ENCODE data around the gene TSGA10IP. TPM values are rescaled to one million over a fixed set of nuclear protein-coding genes. Genes with fewer than 3 reads are reported as not detected.

Gene TSGA10IP
- total RNA-seq, 2 experiments from 2014 or later = not detected

GRCh38 chr11:65918211-65919140, 26.8 kb upstream of the TSGA10IP start, which contains the start of gene C11orf68:
TSS of gene C11orf68 (minus strand) at chr11:65919062. CDS start at chr11:65919031, 31 bp downstream.
- Histone ChIP-seq H2AFZ (ENCODE audit: low read length) (peak within 1 kb of the TSS; percentile 33), H3K27ac (ENCODE audit: low read depth, low read length, poor library complexity, severe bottlenecking) (peak within 1 kb of the TSS; percentile 54), H3K36me3 (ENCODE audit: insufficient read depth, low read length) (peaks cover 8% of the 10 kb centered on the region; the same call in 1 of the 2 replicates), H3K9me2 (ENCODE audit: insufficient read depth, low read length) (no peaks in the 10 kb centered on the region), H3K79me2 (ENCODE audit: insufficient read depth, low read depth, low read length) (peaks cover 11% of the 10 kb centered on the region; the same call in 1 of the 2 replicates), H3K4me1 (ENCODE audit: insufficient read depth, low read length, poor library complexity, severe bottlenecking) (peaks cover 22% of the 10 kb centered on the region), H3K4me3 (ENCODE audit: low read depth, low read length, poor library complexity, severe bottlenecking) (peak within 1 kb of the TSS; percentile 85), H3K4me2 (ENCODE audit: low read length) (peak within 1 kb of the TSS; percentile 94), H3K9me3 (ENCODE audit: low read length) (no peaks in the 10 kb centered on the region), H4K20me1 (ENCODE audit: insufficient read depth, low read length) (no peaks in the 10 kb centered on the region)
- intact Hi-C loops (cut with micrococcal nuclease; ENCODE audit: unreplicated experiment) = loop anchor here (1.0 to 2.0 kb wide), 4 partner anchors 18 to 84 kb away; partner anchors contain the start of genes BANF1, CCDC85B, CFL1 and EIF1AD
- DNase-seq (ENCODE audit: low spot score) = no peak
- ChIA-PET POLR2A (interaction anchor here (0.6 kb wide), 1 partner anchor 68 kb away, joined by 3 read pairs; no protein-coding TSS in a partner anchor), CTCF (ENCODE audit: unreplicated experiment) (no interaction called here)
- BruUV-seq (replicated peaks) = TSS peak; percentile 63
- TF ChIP-seq CTCF (conservative IDR thresholded peaks at IDR 0.05; ENCODE audit: low read length) (no peak), EZH2phosphoT487 (IDR thresholded peaks at IDR 0.05; ENCODE audit: borderline replicate concordance, low read depth, low read length) (no peak)

GRCh38 chr11:65919141-65919572, 26.1 kb upstream of the TSGA10IP start, which contains the start of gene DRAP1:
TSS of gene DRAP1 (plus strand) at chr11:65919426. CDS start at chr11:65919502, 76 bp downstream.
- H3K4me2 ChIP-seq (ENCODE audit: low read length) = peak within 1 kb of the TSS; percentile 94
- H3K79me2 ChIP-seq (ENCODE audit: insufficient read depth, low read depth, low read length) = peaks cover 11% of the 10 kb centered on the region; the same call in 1 of the 2 replicates
- POLR2A ChIA-PET = no interaction called here
- peak within 1 kb of the TSS; percentile 85 for H3K4me3 ChIP-seq (ENCODE audit: low read depth, low read length, poor library complexity, severe bottlenecking)
- H3K27ac ChIP-seq (ENCODE audit: low read depth, low read length, poor library complexity, severe bottlenecking) = peak within 1 kb of the TSS; percentile 54
- intact Hi-C loops (cut with micrococcal nuclease; ENCODE audit: unreplicated experiment) = loop anchor here (1.0 to 2.0 kb wide), 4 partner anchors 18 to 83 kb away; partner anchors contain the start of genes BANF1, CCDC85B, CFL1 and EIF1AD
- H3K9me3 ChIP-seq (ENCODE audit: low read length) = no peaks in the 10 kb centered on the region
- H2AFZ ChIP-seq (ENCODE audit: low read length) = peak within 1 kb of the TSS; percentile 33
- BruUV-seq (replicated peaks) = no TSS peak
- CTCF ChIA-PET (ENCODE audit: unreplicated experiment) = no interaction called here
- TF ChIP-seq CTCF (conservative IDR thresholded peaks at IDR 0.05; ENCODE audit: low read length) (no peak), EZH2phosphoT487 (IDR thresholded peaks at IDR 0.05; ENCODE audit: borderline replicate concordance, low read depth, low read length) (no peak)
- no peaks in the 10 kb centered on the region for H3K9me2 ChIP-seq (ENCODE audit: insufficient read depth, low read length)
- peaks cover 22% of the 10 kb centered on the region for H3K4me1 ChIP-seq (ENCODE audit: insufficient read depth, low read length, poor library complexity, severe bottlenecking)
- H3K36me3 ChIP-seq (ENCODE audit: insufficient read depth, low read length) = peaks cover 8% of the 10 kb centered on the region; the same call in 1 of the 2 replicates
- no peaks in the 10 kb centered on the region for H4K20me1 ChIP-seq (ENCODE audit: insufficient read depth, low read length)
- peak; percentile 99 for DNase-seq (ENCODE audit: low spot score)
